CD14-positive monocyte (primary cell): ENCODE measurements around the gene NUDCD3. TPM values are rescaled to one million over a fixed set of nuclear protein-coding genes. Genes with fewer than 3 reads are reported as not detected.

Source experiments
- DNase-seq, 3 donors: peaks; one replicate each; pipeline ENCODE4 v3.0.0-alpha.2; 2011 to 2022
- H2AFZ ChIP-seq: 2 replicates; pipeline ENCODE4 v1.6.0; 2012; ENCODE audit warnings: mild to moderate bottlenecking, low read depth, low read length, inconsistent platforms; ENCODE audit not compliant: insufficient read depth, poor library complexity, severe bottlenecking
- H3K27ac ChIP-seq, 2 donors: 1 replicate in 1 of 2; 2 replicates in 1 of 2; pipeline ENCODE4 v1.5.1; 2012 to 2013; ENCODE audit warnings: low read length in 2 of 2, control low read depth in 1 of 2, inconsistent platforms in 1 of 2, low read depth in 1 of 2, mild to moderate bottlenecking in 1 of 2
- H3K27me3 ChIP-seq, 2 donors: one replicate each; pipeline versions ENCODE4 v1.6.0 to v1.6.1; 2011 to 2013; ENCODE audit warnings: low read length in 2 of 2; ENCODE audit not compliant: control insufficient read depth in 2 of 2, insufficient read depth in 2 of 2
- H3K36me3 ChIP-seq, 2 donors: replicated peaks in 1 of 2; 1 replicate in 1 of 2; 2 replicates in 1 of 2; pipeline versions ENCODE4 v1.5.1 to v1.6.1; 2012 to 2013; ENCODE audit warnings: low read length in 2 of 2, control low read depth in 1 of 2, inconsistent platforms in 1 of 2, mild to moderate bottlenecking in 1 of 2; ENCODE audit not compliant: insufficient read depth in 2 of 2, control insufficient read depth in 1 of 2
- H3K4me1 ChIP-seq, 2 donors: 1 replicate in 1 of 2; 2 replicates in 1 of 2; pipeline versions ENCODE4 v1.5.1 to v1.6.1; 2012 to 2013; ENCODE audit warnings: low read length in 2 of 2, control low read depth in 1 of 2, inconsistent platforms in 1 of 2, mild to moderate bottlenecking in 1 of 2, moderate library complexity in 1 of 2; ENCODE audit not compliant: insufficient read depth in 2 of 2, control insufficient read depth in 1 of 2
- H3K4me2 ChIP-seq: replicated peaks from 2 replicates; pipeline ENCODE3; 2012; ENCODE audit warnings: low read length, moderate library complexity, mild to moderate bottlenecking; ENCODE audit not compliant: poor library complexity, severe bottlenecking; ENCODE audit errors: extremely low read depth
- H3K4me3 ChIP-seq, 3 experiments: fragments of 200-600 bp in 1 of 3; sonication (generic) in 1 of 3; replicated peaks in 1 of 3; 1 replicate in 2 of 3; 2 replicates in 1 of 3; pipeline ENCODE4 v1.5.1; 2011 to 2013; ENCODE audit warnings: low read length in 3 of 3, mild to moderate bottlenecking in 3 of 3, control low read depth in 2 of 3, low read depth in 2 of 3, inconsistent platforms in 1 of 3, moderate library complexity in 1 of 3
- H3K79me2 ChIP-seq: 2 replicates; pipeline ENCODE4 v1.6.0; 2012; ENCODE audit warnings: mild to moderate bottlenecking, control low read depth, inconsistent platforms, low read length, moderate library complexity; ENCODE audit not compliant: insufficient read depth
- H3K9ac ChIP-seq: 2 replicates; pipeline ENCODE4 v1.6.0; 2017; ENCODE audit warnings: low read length, mild to moderate bottlenecking; ENCODE audit not compliant: insufficient read depth, poor library complexity, severe bottlenecking
- H3K9me3 ChIP-seq, 2 donors: replicated peaks in 1 of 2; 1 replicate in 1 of 2; 2 replicates in 1 of 2; pipeline versions ENCODE4 v1.5.1 to v1.6.1; 2012 to 2013; ENCODE audit warnings: low read length in 2 of 2, control low read depth in 1 of 2; ENCODE audit not compliant: control insufficient read depth in 1 of 2, insufficient read depth in 1 of 2
- H4K20me1 ChIP-seq: 2 replicates; pipeline ENCODE4 v1.6.0; 2012; ENCODE audit warnings: mild to moderate bottlenecking, low read length, control low read depth, moderate library complexity; ENCODE audit not compliant: insufficient read depth
- H3K27ac Mint-ChIP-seq, 7 donors: one replicate each; pipeline ENCODE4 v1.8.0; 2020; ENCODE audit warnings: mild to moderate bottlenecking in 7 of 7, mixed read lengths in 7 of 7, moderate library complexity in 6 of 7, inconsistent platforms in 2 of 7
- H3K27me3 Mint-ChIP-seq, 3 donors: one replicate each; pipeline ENCODE4 v1.8.0; 2021 to 2022; ENCODE audit warnings: low read depth in 3 of 3, mild to moderate bottlenecking in 3 of 3, mixed read lengths in 3 of 3, moderate library complexity in 3 of 3, inconsistent platforms in 1 of 3
- H3K36me3 Mint-ChIP-seq, 2 donors: one replicate each; pipeline ENCODE4 v1.8.0; 2020; ENCODE audit warnings: mixed read lengths in 2 of 2, inconsistent platforms in 1 of 2, mild to moderate bottlenecking in 1 of 2
- H3K4me1 Mint-ChIP-seq: one replicate; pipeline ENCODE4 v1.8.0; 2020; ENCODE audit warnings: mild to moderate bottlenecking, mixed read lengths
- H3K4me3 Mint-ChIP-seq, 2 donors: one replicate each; pipeline ENCODE4 v1.8.0; 2020; ENCODE audit warnings: mild to moderate bottlenecking in 2 of 2, mixed read lengths in 2 of 2, moderate library complexity in 1 of 2
- H3K9me3 Mint-ChIP-seq, 7 donors: one replicate each; pipeline ENCODE4 v1.8.0; 2020 to 2022; ENCODE audit warnings: mixed read lengths in 7 of 7, mild to moderate bottlenecking in 6 of 7, moderate library complexity in 6 of 7, inconsistent platforms in 2 of 7
- CTCF ChIP-seq: fragments of 200-600 bp; IDR thresholded peaks from one replicate; pipeline ENCODE4 v1.8.0; 2022; ENCODE audit warnings: antibody characterized with exemption, mild to moderate bottlenecking
- WGBS: methylation state at CpG from one replicate; pipeline ENCODE4 v1.1.5; 2013; ENCODE audit warnings: missing lambda C conversion rate; ENCODE audit not compliant: insufficient coverage; 5-methylcytosine and 5-hydroxymethylcytosine counted together
- intact Hi-C, 2 donors: fragments of 100-400 bp; cut with micrococcal nuclease; formaldehyde crosslinking; loops; one replicate each; pipeline versions ENCODE4 v1.15.0 to v1.15.1; 2023
- polyA minus RNA-seq: library from RNA; depleted of rRNA, polyadenylated mRNA; stranded (reverse); fragments of >200 nt; gene quantifications from 2 replicates; pipeline ENCODE4 v1.2.3, GENCODE V29; 2012
- polyA plus RNA-seq, 3 donors: library from polyadenylated mRNA; depleted of rRNA in 1 of 3; unstranded in 2 of 3; stranded (reverse) in 1 of 3; fragments of 300-500 nt in 2 of 3; fragments of >200 nt in 1 of 3; fragmentation: Illumina TruSeq in 2 of 3; gene quantifications; 1 replicate in 2 of 3; 2 replicates in 1 of 3; pipeline ENCODE4 v1.2.3, GENCODE V29; 2012 to 2021
- total RNA-seq, 12 experiments: library from RNA in 1 of 12; stranded (reverse) in 1 of 12; fragments of 120-200 nt in 1 of 12; gene quantifications; one replicate each; pipeline ENCODE4 v1.2.4 and lab custom pipeline; 2013 to 2026; ENCODE audit warnings: mixed read lengths in 6 of 12, inconsistent platforms in 1 of 12

NUDCD3 gene
- 33.3 TPM for total RNA-seq (2013)
- polyA plus RNA-seq (10 to 100 TPM; 13.6 to 26.5 (median 21.6) TPM), polyA minus RNA-seq (14.1 and 20.3 TPM in 2 replicates), total RNA-seq (lab: John Stamatoyannopoulos, UW) (3.0 to 27.8 (median 19.8) reads per million in 11 experiments)

GRCh38 chr7:44490351-44491200, at the start of gene NUDCD3:
Gene NUDCD3 (minus strand): TSS chr7:44490658. CDS start chr7:44490600, 58 bp downstream.
- Histone ChIP-seq H3K4me1 (peaks cover 13 to 21% of the 10 kb centered on the region in 2 donors), H3K27me3 (no peaks in the 10 kb centered on the region), H3K27ac (peak within 1 kb of the TSS; percentile 84 to 95), H4K20me1 (peaks cover 4% of the 10 kb centered on the region), H3K36me3 (peaks cover 0 to under 1% of the 10 kb centered on the region in 2 donors), H2AFZ (peak within 1 kb of the TSS; percentile 92), H3K4me3 (peak within 1 kb of the TSS; percentile 60 to 80 (median 78)), H3K4me2 (peak within 1 kb of the TSS; percentile 89), H3K79me2 (peaks cover 49% of the 10 kb centered on the region), H3K9ac (peak within 1 kb of the TSS; percentile 89), H3K9me3 (no peaks in the 10 kb centered on the region)
- Mint-ChIP-seq H3K4me3 (peak within 1 kb of the TSS; percentile 74 to 94), H3K36me3 (peaks cover 6 to 11% of the 10 kb centered on the region in 2 donors), H3K27me3 (peaks cover 0 to 4% (median 2%) of the 10 kb centered on the region in 3 donors), H3K27ac (peak within 1 kb of the TSS; percentile 86 to 98 (median 92)), H3K9me3 (peaks cover 0 to 2% (median 0%) of the 10 kb centered on the region in 7 donors), H3K4me1 (peaks cover 40% of the 10 kb centered on the region)
- WGBS = under 1% methylated on average over 63 of the region's 63 CpGs
- TF ChIP-seq CTCF = no peak
- intact Hi-C loops = loop anchor here in 1 of 2 donors (5.0 to 10.0 kb wide), 3 partner anchors 82 to 1576 kb away; partner anchors contain the start of genes C7orf25, DDX56 and POLM
- peak; percentile 77 to 78 (median 77) for DNase-seq

- no peak overlapping the region for H3K4me2 ChIP-seq
- H3K79me2 ChIP-seq = no peaks in the 10 kb centered on the region
- intact Hi-C loops = no loop called here
- no peak for TF ChIP-seq CTCF
- Mint-ChIP-seq H3K27me3 (peaks cover 2 to 12% (median 2%) of the 10 kb centered on the region in 3 donors), H3K4me1 (peaks cover 9% of the 10 kb centered on the region), H3K27ac (peak overlapping the region in 2 of 7 donors; percentile 21 to 61), H3K4me3 (no peak overlapping the region), H3K36me3 (no peaks in the 10 kb centered on the region), H3K9me3 (no peaks in the 10 kb centered on the region)
- no peak for DNase-seq
- H3K9ac ChIP-seq = no peak overlapping the region
- H4K20me1 ChIP-seq = no peaks in the 10 kb centered on the region
- no peaks in the 10 kb centered on the region for H3K27me3 ChIP-seq
- no peaks in the 10 kb centered on the region for H3K36me3 ChIP-seq
- peaks cover 7 to 11% of the 10 kb centered on the region in 2 donors for H3K4me1 ChIP-seq
- no peak overlapping the region for H3K4me3 ChIP-seq
- H3K27ac ChIP-seq = no peak overlapping the region
- H2AFZ ChIP-seq = no peak overlapping the region
- no peaks in the 10 kb centered on the region for H3K9me3 ChIP-seq
- 96% methylated on average over 26 of the region's 27 CpGs for WGBS
Observed at GRCh38 chr7:44539669-44540506, 49.4 kb upstream of the NUDCD3 start.
